GM08714 (cell line): ENCODE results near the gene MPZL2.

Source experiments
- H3K4me3 ChIP-seq: fragments of 200-500 bp; sonication (Bioruptor generic); 2 replicates; pipeline ENCODE4 v1.5.1; 2014; ENCODE audit warnings: mild to moderate bottlenecking, low read length, inconsistent platforms
- ZNF274 ChIP-seq: IDR thresholded peaks from 2 replicates; pipeline ENCODE4 v1.6.1; 2012; ENCODE audit warnings: mild to moderate bottlenecking, low read depth, low read length

MPZL2 gene

GRCh38 chr11:118226296-118226695 is 37.8 kb downstream of the MPZL2 start:
- no peak for TF ChIP-seq ZNF274
- no peak overlapping the region for H3K4me3 ChIP-seq

- no peak for TF ChIP-seq ZNF274
- H3K4me3 ChIP-seq = peak within 1 kb of the TSS; percentile 56; the same call in 1 of the 2 replicates
Observed at GRCh38 chr11:118224511-118225188, 39.4 kb downstream of the MPZL2 start, which contains the start of gene JAML. Gene JAML (minus strand): TSS chr11:118225011. CDS start chr11:118214866, 10,145 bp downstream.

GRCh38 chr11:118223992-118224391 is 40.1 kb downstream of the MPZL2 start:
- peak overlapping the region; percentile 56; the same call in 1 of the 2 replicates for H3K4me3 ChIP-seq
- TF ChIP-seq ZNF274 = no peak

GRCh38 chr11:118223570-118223969 is 40.5 kb downstream of the MPZL2 start:
- H3K4me3 ChIP-seq = peak overlapping the region; percentile 56; the same call in 1 of the 2 replicates
- TF ChIP-seq ZNF274 = no peak

- H3K4me3 ChIP-seq = no peak overlapping the region
- TF ChIP-seq ZNF274 = no peak
Observed at GRCh38 chr11:118222437-118222836, 41.7 kb downstream of the MPZL2 start.

- no peak for TF ChIP-seq ZNF274
- H3K4me3 ChIP-seq = no peak overlapping the region
Observed at GRCh38 chr11:118221419-118221818, 42.7 kb downstream of the MPZL2 start.

GRCh38 chr11:118219732-118220131 is 44.4 kb downstream of the MPZL2 start:
- TF ChIP-seq ZNF274 = no peak
- no peak overlapping the region for H3K4me3 ChIP-seq

GRCh38 chr11:118219244-118219643 is 44.9 kb downstream of the MPZL2 start:
- TF ChIP-seq ZNF274 = no peak
- H3K4me3 ChIP-seq = no peak overlapping the region

- no peak for TF ChIP-seq ZNF274
- H3K4me3 ChIP-seq = no peak overlapping the region
Observed at GRCh38 chr11:118217575-118217974, 46.5 kb downstream of the MPZL2 start.

GRCh38 chr11:118216621-118217481 is 47.2 kb downstream of the MPZL2 start:
- peak overlapping the region; percentile 33; the same call in 1 of the 2 replicates for H3K4me3 ChIP-seq
- no peak for TF ChIP-seq ZNF274

GRCh38 chr11:118215765-118216164 is 48.3 kb downstream of the MPZL2 start:
- H3K4me3 ChIP-seq = no peak overlapping the region
- no peak for TF ChIP-seq ZNF274

GRCh38 chr11:118215262-118215661 is 48.8 kb downstream of the MPZL2 start:
- no peak for TF ChIP-seq ZNF274
- H3K4me3 ChIP-seq = no peak overlapping the region

- no peak for TF ChIP-seq ZNF274
- H3K4me3 ChIP-seq = no peak overlapping the region
Observed at GRCh38 chr11:118214210-118214914, 49.7 kb downstream of the MPZL2 start.

- no peak overlapping the region for H3K4me3 ChIP-seq
- no peak for TF ChIP-seq ZNF274
Observed at GRCh38 chr11:118213781-118214180, 50.3 kb downstream of the MPZL2 start.

- no peak for TF ChIP-seq ZNF274
- H3K4me3 ChIP-seq = no peak overlapping the region
Observed at GRCh38 chr11:118213201-118213600, 50.9 kb downstream of the MPZL2 start.
